NCI-H526 treated with DMSO at 0.1 percent for 48 hours (cell line): ENCODE results near the gene KRT86.
"Not testable (repeated sequence)": the region's sequence is repeated elsewhere in the genome, so short reads cannot be mapped to it uniquely, and the experiment has no call there.

Source experiments
- DNase-seq: peaks from one replicate; lab custom pipeline; 2025; lab: John Stamatoyannopoulos, UW

Gene KRT86

DNA sequence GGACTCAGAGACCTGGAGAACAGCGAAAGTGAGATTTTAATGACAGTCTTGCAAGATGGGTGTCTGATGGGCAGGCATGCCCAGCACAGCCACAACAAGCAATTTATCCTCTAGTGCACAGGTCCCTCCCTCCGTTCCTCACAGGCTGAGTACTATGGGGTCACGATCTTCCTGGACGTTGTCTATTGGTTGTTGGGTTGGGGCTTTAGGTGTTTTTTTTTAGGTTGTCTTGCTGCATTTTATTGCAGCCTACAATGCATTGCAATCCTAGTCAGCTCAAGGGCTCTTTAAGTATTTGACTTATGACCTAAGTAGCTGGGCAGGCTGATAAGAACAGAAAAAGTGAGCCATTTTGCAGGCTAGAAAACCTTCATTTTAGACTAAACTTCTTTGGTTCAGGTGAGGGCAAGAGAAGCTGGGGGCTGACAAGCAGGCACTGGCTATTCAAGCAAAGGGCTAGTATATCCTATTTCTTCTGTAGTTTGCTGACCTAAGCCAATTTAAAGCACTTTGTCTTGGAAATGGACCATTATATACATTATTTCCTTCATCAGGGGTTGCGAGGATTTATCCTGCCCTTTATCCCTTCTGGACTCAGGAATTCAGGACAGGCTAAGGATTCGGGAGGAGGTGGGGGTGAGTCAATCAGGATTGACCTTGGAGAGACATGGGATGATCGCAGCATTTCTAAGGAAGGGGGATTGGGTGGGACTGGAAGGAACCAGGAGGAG lies 35.4 kb upstream of the KRT86 start:
- DNase-seq: no peak

DNA sequence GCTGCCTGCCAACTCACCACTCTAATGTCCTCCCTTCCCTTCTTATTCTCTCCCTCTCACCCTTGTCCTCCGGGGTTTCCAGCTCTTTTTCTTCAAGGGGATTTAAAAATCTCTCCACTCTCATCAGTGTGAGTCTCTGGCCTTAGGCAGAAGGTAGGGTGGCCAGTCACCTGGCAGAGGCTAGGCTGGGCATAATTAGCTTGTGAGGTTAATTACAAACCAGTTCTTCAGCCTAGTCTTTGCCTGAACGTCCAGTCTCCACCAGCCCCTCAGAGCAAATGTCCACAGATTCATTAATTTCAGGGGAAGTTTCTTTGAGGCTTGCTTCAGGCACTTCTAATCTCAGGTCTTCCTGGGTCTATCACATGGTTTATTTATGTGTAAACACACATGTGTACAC lies 34.7 kb upstream of the KRT86 start:
- no peak for DNase-seq

DNA sequence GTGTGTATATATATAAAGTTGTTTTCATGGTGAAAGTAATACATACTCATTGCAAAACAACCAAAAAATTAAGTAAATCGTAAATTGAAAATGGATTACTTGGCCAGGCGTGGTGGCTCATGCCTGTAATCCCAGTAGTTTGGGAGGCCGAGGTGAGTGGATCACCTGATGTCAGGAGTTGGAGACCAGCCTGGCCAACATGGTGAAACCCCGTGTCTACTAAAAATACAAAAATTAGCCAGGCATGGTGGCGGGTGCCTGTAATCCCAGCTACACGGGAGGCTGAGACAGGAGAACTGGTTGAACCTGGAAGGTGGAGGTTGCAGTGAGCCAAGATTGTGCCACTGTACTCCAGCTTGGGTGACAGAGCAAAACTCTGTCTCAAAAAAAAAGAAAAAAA lies 34.2 kb upstream of the KRT86 start:
- not testable (repeated sequence) for DNase-seq

DNA sequence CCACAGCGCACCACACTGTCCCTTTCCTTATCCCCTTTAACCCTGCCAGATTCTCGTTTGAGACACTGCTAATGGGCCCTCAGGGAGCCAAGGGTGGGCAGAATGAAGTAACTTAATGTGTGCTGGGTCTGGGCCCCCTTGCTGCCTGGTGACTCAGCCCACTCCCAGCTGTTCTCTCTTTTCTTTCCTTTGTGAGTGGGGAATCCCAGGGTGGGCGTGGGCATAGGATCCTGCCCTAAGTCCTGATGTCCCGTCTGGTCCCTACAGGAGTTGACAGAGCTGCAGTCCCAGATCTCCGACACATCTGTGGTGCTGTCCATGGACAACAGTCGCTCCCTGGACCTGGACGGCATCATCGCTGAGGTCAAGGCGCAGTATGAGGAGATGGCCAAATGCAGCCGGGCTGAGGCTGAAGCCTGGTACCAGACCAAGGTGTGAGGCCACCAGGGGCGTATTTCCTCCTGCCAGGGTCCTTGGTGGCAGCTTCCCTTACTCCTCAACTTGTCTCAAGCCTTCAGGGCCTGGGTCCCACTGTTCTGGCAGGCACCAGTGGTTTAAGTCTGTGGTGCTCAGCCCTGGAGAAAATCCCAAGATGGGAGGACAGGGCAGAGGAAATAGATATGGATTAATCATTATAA lies 33.1 kb upstream of the KRT86 start:
- DNase-seq: no peak

DNA sequence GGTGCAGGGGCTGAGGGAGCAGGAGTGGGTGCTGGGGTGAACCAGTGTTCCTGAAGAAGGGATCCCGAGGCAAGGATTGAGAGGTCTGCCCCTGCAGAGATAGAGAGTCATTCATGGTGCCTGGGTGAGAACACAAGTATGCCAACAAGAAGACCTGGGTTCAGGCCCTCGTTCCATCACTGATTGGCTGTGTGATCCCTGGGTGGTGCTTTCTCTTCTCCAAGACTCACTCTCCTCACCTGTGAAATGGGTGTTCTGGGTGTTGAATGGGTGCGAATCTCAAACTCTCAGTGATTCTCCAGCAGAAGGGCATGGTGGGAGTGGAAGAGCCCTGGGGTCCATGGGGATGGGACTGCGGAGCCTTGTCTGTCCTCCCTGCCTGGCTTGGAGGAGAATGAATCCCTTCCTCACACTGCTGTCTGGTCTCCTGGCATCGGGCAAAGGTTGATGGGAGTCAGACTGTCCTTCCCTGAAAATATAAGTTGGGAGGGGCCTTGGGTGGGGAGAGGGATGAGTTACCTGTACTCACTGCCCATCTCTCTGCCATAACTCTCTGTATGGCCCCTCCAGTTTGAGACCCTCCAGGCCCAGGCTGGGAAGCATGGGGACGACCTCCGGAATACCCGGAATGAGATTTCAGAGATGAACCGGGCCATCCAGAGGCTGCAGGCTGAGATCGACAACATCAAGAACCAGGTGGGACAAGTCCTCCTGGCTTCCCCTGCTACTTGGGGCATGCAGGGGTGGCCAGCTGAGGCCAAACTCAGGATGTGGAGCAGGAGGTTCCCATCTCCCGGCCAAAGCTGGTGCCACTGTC lies 31.8 kb upstream of the KRT86 start:
- no peak for DNase-seq

DNA sequence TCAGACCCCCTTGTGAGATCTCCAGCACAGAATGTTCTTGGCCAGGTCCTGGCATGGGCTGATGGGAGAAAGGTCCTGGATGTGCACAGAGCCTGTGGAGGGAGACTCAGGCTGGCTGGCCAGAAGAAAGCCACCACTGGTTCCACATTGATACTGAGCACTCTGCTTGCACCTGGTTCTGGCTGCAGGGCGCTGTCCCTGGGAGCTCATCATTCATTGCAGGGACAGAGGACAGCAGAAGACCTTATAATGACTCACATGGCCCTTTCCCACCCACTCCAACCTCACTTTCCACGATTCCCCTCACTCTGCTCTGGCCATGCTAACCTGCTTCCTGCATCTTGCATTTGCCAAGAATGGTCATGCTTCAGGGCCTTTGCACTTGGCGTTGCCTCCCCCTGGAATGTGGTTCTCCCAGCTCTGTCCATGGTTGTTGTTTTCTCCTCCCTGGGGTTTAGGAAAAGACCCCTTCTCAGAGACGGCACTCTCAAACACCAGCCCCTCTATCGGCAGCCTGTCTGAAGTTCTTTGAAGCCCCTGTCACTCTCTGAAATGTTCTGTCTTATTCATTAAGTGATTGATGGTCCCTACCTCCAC lies 31.1 kb upstream of the KRT86 start:
- DNase-seq: no peak

DNA sequence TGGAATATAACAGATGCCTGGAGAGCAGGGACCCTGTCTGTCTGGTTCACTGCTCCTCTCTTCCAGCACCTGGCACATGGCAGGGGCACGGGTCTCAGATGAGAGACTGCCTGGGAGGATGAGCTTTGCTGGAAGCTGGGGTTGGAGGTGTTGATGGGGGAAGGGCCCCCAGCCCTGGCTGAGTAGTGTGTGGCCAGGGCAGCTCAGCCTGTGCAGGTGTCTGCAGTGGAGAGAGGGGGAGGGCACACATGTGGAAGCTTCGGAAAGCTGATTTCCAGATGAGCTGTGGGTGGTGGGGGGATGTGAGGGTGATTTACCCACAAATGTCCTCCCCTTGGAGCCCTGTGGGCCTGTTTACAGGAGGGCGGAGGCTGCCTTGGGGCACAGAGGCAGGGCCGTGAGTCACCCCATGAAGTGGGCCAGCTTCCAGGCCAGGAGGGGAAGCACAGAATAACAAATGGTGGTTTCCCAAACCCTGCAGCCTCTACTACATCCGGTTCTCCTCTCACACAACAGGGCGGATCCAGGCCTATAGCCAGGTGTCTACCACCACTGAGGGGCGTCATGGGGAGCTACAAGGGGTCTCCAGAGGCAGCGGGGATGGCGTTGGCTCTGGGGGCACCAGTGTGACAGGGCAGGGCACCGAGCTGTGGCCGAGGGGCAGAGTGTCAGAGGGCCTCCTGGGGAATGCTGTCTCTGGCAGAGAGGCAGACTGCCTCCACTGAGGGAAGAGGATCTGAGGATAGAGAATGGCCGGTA lies 30.4 kb upstream of the KRT86 start:
- no peak for DNase-seq

DNA sequence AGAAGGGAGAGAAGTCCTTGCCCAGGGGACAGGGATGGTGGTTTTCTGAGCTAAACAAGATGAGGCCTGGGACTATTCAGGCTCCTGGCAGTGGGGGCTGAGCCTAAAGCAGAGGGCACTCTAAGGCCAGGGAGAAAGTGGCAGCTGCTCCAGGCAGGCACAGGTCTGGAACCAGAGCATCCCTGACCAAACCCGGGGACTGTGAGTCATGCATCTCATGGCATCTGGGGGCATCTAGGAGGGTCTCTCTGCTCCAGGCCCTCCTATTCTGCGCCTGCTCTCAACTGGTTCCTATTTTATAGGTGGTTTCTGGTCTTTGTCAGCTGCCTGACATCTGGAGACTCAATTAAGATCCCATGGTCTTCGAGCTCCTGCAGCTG lies 29.8 kb upstream of the KRT86 start:
- no peak for DNase-seq

DNA sequence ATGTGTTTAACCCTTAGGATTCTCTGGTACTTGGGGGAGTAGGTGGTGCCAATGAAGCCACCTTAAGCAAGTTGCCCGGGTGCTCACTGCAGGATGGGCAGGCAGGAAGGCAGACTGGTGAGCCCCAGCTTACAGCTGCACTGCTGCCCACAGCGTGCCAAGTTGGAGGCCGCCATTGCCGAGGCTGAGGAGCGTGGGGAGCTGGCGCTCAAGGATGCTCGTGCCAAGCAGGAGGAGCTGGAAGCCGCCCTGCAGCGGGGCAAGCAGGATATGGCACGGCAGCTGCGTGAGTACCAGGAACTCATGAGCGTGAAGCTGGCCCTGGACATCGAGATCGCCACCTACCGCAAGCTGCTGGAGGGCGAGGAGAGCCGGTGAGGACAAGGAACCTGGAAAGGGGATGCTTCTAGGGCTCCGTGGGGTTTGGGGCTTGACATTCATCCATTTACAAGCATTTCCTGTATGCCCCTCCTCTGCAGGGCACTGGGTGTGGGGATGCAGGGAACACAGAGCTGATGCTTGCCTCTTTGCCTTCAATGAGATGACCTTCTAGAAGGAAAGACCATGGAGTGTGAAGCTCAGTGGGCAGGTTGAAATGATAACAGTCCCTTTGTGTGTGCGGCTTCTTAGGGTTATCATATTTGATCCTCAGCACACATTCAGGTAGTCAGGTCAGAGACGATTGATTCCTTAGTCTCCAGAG lies 29.0 kb upstream of the KRT86 start:
- DNase-seq: no peak

DNA sequence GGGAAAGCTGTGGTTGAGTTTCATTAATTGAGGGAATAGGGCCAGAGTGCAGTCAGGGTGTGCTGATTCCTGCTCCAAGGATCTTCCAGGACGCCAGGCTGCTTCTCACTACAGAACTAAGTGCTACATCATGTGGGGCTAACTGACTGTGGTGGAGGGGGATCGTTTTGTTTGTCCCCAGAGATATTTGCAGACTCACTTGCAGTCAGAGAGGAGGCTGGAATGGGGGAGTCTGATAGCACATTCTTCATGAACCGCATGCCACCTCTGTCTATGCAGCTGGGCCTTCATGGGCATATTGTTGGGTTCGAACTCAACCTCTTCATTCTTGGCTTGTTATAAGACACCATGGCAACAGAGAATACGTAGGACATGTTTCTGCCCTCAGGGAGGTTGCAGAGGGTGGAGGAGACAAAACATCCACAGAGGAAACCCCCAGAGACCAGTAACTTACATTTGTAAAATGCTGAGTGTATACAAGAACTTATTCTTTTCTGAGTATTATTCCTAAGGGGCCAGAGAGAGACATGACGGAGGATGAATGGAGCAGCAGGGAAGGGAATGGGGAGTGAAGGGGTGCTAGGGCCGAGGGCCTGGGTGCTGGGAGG lies 28.4 kb upstream of the KRT86 start:
- DNase-seq: no peak

DNA sequence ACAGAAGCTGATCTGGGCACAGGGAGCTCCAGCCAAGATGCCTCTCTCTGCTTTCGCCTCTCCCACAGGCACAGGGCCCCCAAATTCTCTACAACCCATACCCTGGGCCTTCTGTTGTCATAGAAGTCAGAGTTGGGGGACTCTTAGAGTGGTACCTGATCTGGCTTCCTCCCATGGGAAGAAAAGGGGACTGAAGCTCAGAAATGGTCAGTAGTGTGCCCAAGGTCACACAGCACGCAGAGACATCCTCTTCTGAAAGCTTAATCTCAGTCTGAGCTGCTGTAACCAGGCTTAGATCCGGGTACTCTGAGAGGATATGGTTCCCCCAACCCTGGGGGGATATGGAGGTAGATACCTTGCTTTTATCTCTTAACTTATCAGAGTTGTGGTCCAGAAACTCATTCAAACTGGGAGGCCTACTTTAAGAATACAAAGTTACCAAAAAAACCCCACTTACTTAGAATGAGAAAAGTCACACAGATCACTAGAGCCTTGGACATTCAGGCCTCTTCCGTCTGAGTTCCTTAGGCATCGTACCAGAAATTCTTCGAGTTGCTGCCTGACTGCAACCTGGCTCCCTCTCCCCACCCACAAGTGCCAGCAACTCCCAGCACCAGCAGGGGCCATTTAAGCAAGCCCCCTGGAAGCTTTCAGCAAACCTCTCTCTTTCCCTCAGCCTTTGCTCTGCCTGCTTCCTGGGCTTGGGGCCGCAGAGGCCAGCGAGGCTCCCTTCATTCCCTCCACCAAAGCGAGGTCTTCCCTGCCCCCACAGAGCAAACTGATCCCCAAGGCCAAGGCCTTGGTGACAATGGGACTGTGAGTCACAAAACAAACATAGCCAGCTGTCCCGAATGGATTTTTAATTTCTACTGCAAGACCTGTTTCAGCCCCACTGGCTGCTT lies 27.5 kb upstream of the KRT86 start:
- DNase-seq: no peak

DNA sequence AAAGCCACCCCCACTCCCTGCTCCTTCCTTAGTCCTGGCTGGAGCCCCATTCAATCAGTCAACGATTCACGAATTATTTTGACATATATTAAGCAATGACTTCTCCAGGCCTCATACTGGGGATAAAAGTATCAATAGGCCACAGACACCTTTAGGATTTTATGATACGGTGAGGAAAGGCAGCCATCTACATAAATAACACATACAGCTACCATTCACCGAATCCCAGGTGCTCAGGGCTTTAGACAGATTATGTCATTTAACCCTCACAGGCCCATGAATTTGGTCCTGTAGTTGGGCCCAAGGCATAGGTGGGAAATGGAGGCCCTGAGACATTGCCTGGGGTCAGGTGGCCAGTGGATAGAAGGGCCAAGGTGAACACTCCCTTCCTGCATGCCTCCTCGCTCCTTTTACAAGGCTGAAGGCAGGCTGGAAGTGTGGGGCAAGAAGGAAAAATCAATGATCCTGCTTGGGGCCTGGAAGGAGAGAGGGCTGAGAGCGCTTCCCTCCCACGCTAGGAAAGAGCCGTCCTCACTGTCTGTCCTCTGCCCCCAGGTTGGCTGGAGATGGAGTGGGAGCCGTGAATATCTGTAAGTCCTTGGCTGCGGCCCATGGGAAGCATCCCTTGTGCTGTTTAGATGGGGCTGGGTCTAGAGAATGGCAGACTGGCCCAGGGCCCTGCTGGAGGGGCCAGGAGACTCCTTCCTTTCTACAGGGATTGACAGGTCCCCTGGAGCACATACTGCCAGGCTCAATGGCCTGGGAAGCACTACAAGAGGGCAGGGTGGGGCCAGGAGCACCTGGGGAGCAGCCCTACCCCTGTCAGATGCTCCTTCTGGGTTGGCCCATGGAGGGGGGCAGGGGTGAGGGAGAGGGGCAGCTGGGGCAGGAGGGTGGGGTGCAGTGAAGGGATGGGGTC lies 26.6 kb upstream of the KRT86 start:
- no peak for DNase-seq

DNA sequence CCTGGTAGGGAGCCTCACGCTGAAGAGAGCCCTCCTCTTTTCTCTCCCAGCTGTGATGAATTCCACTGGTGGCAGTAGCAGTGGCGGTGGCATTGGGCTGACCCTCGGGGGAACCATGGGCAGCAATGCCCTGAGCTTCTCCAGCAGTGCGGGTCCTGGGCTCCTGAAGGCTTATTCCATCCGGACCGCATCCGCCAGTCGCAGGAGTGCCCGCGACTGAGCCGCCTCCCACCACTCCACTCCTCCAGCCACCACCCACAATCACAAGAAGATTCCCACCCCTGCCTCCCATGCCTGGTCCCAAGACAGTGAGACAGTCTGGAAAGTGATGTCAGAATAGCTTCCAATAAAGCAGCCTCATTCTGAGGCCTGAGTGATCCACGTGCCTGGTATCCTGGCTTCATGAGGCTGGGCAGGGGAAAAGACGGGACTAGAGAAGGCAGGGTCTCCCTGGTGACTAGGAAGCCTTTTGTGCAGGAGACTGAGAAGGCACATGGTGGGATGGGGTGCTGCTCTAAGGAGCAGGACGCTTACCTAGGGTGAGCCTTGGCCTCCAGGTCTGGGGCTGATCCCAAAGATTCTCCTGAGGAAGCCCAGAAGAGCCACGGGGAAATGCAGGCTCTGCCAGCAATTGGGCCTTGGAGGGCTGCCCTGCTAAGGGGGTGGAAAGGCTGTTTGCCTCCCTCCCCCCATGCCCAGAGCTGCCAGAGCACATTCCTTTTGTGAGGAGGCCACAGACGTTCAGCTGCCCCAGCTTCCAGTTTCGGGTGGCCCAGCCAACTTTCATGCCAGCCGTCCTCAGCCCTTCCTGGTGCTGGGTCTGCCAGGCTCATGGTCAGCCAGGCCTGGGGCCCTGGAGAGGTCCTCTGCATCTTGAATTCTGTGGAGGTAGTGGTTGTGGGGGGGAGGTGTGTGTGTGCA lies 25.6 kb upstream of the KRT86 start:
- no peak for DNase-seq

DNA sequence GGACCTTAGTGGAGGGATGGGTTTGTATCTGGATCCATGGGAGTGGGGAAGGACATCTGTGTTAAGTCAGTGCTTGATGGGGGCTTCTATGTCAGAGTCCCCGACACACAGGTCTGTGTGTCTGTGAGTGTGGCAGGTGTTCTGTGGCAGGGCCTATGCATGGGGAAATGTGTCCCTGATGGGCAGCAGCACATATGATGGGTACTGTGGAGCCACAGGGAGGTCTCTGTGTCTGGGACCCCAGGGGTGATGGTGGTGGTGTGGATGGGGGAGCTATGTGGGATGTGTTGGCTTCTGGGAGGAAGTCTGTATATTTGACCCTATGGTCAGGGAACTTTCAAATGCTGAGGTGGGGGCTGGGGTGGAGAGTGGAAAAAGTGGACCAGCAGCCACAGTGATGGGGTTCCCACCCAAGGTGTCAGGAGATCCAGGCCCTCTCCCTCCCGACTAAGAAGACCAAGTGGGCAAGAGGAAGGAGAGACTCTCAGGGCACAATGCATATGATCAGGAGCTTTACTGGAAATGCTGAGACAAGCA lies 24.9 kb upstream of the KRT86 start:
- DNase-seq: no peak

DNA sequence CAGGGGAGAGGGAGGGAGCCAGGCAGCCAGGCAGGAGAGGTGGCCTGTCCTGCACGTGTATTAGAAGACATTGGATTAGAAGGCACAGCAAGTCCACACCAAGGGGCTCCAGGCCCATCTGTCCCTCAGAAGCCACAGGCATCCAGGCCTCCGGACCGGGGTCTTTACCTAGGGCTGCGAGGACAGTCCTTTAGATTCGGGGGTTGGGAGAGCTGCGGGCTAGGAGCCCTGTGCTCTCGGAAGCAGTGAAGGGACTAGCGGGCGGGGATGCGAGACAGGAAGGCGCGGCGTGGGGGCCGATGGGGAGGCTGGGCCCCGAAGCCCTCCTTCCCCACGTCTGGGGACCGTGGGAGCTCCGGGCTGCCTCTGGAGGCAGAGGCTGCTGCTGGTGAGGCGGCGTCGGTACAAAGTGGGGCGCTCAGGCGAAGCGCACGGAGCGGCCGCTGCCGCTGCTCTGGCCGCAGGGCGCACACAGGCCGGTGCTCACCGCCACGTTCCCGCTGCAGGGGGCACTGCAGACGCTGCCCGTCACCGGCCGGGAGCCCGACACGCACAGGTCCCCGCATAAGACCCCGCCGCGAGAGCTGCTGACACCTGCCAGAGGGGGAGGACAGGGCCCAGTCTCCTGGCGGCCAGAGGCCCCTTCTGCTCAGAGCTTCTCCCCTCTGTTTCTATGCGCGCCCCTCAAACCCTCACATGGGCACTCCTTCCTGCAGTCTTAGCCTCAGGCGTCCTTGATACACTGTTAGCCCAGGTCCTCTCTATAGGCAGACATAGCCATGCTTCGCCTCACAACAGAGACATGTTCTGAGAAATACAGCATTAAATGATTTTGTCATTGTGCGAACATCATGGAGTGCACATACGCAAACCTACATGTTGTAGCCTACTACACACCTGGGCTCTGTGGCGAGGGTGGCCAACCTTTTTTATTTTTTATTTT lies 24.1 kb upstream of the KRT86 start:
- DNase-seq: no peak

DNA sequence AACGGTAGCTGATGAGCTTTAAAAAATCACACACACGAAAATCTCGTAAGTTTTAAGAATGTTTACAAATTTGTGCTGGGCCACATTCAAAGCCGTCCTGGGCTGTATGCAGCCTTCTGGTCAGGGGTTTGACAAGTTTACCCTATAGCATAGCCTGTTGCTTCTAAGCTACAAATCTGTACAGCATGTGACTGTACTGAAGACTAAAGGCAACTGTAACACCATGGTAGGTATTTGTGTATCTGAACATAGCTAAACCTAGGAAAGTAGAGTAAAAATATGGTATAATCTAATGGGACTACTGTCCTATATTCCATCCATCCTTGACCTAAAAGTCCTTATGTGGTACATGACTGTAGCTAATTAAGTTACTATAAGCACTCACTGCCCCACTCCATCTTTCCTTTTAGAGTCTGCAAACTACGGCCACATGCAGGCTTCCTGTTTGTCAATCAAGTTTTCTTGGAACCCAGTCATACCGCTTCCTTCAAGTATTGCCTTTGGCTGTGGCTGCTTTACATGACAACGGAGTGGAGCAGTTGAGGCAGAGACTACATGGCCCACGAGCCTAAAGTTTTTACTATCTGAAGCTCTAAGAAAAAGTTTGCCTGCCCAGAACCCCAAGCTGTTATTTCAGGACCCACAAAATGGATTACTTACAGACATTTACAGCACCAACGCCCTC lies 22.9 kb upstream of the KRT86 start:
- no peak for DNase-seq
